ENCODE measurements around the gene MARS2. TPM values are rescaled to one million over a fixed set of nuclear protein-coding genes. Genes with fewer than 3 reads are reported as not detected.

MARS2 gene
- polyA plus RNA-seq, 1 of the 3 experiments (the other 2 are of a cell fraction) = 2.4 TPM

DNA sequence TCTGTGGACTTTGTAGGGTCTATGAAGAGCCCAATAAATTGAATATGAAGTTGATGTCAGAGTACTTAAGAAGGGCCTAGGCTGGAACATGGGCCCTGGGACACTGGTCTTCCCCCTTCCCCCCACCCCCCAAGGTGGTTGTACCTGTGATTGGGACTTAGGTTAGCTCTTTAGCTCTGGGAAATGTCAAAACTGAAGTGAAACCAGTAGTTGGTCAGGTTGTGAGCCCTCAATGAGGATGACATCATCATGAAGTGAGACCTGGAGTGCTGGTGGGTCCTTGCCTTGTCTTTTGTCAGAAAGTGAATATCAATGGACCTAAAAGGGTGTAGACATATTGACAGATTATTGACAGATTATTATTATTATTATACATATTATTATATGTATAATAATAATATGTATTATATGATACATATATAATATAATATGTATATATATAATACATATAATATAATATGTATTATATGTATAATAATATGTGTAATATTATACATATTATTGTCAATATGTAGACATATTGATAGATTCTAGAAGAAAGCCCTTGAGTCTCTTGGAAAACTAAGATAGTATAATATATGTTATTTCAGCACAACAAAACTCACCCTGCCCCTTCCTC is 5.4 kb downstream of the MARS2 start:
- no peak overlapping the region for H3K4me3 ChIP-seq (ENCODE audit: low read depth in 2 of 2, low read length in 1 of 2)
- H3K4me2 ChIP-seq = no peak overlapping the region
- no peaks in the 10 kb centered on the region for H3K27me3 ChIP-seq (ENCODE audit: insufficient read depth)
- no peaks in the 10 kb centered on the region for H3F3A ChIP-seq (replicated peaks; ENCODE audit: insufficient read depth)
- H3K9ac ChIP-seq = no peak overlapping the region
- H3K79me2 ChIP-seq (ENCODE audit: insufficient read depth) = peaks cover 42% of the 10 kb centered on the region
- H3K4me1 ChIP-seq (ENCODE audit: control insufficient read depth in 1 of 2, insufficient read depth in 2 of 2, low read depth in 1 of 2, low read length in 1 of 2) = peaks cover 8 to 18% of the 10 kb centered on the region in 2 experiments; a peak in 2 of 4 replicates
- H2AFZ ChIP-seq (ENCODE audit: low read depth) = no peak overlapping the region
- ChIA-PET POLR2A (no interaction called here), CTCF (no interaction called here)
- TF ChIP-seq ZBTB33 (IDR thresholded peaks at IDR 0.05; ENCODE audit: borderline replicate concordance, low read depth) (no peak), TAF1 (IDR thresholded peaks at IDR 0.05; ENCODE audit: borderline replicate concordance, low read depth, low read length) (no peak)
- H3K36me3 ChIP-seq (replicated peaks in 1 of 2; ENCODE audit: control insufficient read depth in 1 of 2, insufficient read depth in 2 of 2, low read length in 1 of 2) = peaks cover 0 to 26% of the 10 kb centered on the region in 2 experiments
- no peak for DNase-seq
- no peaks in the 10 kb centered on the region for H3K9me2 ChIP-seq
- no peak overlapping the region for H3K27ac ChIP-seq (ENCODE audit: low read depth in 2 of 2, low read length in 1 of 2)
- no peaks in the 10 kb centered on the region for H3K9me3 ChIP-seq
- 0 out of 2 replicates have a peak, but pooled peaks cover 5% of the 10 kb centered on the region for H4K20me1 ChIP-seq (ENCODE audit: insufficient read depth)

DNA sequence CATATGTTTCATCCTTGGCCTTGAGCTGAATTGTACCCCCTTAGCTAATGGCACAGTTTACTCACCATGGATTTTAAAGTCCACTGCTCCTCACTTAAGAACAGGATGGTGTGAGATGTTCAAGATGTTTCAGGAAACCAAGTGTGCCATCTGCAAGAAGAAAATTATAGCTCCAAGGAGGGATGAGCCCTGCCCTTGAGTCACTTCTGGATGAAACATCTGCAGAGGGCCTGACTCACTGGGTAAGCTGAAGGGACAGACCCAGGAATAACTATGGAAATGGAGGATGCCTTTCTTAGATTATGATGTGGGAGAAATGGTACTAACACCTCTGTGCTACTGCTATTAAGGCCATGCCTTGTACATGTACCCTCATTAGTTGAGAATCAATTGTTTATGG is 6.4 kb downstream of the MARS2 start:
- Histone ChIP-seq H3K9me2 (no peaks in the 10 kb centered on the region), H3K27me3 (ENCODE audit: insufficient read depth) (no peaks in the 10 kb centered on the region), H3K4me3 (ENCODE audit: low read depth in 2 of 2, low read length in 1 of 2) (no peak overlapping the region), H3F3A (replicated peaks; ENCODE audit: insufficient read depth) (no peaks in the 10 kb centered on the region), H3K4me1 (ENCODE audit: control insufficient read depth in 1 of 2, insufficient read depth in 2 of 2, low read depth in 1 of 2, low read length in 1 of 2) (peaks cover 8 to 10% of the 10 kb centered on the region in 2 experiments; a peak in 2 of 4 replicates), H3K9me3 (no peaks in the 10 kb centered on the region), H3K79me2 (ENCODE audit: insufficient read depth) (peaks cover 31% of the 10 kb centered on the region), H3K36me3 (replicated peaks in 1 of 2; ENCODE audit: control insufficient read depth in 1 of 2, insufficient read depth in 2 of 2, low read length in 1 of 2) (peaks cover 0 to 26% of the 10 kb centered on the region in 2 experiments), H3K4me2 (no peak overlapping the region), H2AFZ (ENCODE audit: low read depth) (no peak overlapping the region), H4K20me1 (ENCODE audit: insufficient read depth) (0 out of 2 replicates have a peak, but pooled peaks cover 4% of the 10 kb centered on the region), H3K27ac (ENCODE audit: low read depth in 2 of 2, low read length in 1 of 2) (no peak overlapping the region), H3K9ac (no peak overlapping the region)
- POLR2A ChIA-PET = interaction anchor here (0.6 kb wide), 1 partner anchor 17 kb away, joined by 3 read pairs; no protein-coding TSS in a partner anchor
- DNase-seq = no peak
- no peak for TF ChIP-seq ELF1 (IDR thresholded peaks at IDR 0.05)
- no peak for TF ChIP-seq FOXJ3 (CRISPR knock-in tag; IDR thresholded peaks at IDR 0.05)
- TF ChIP-seq RFX5 (IDR thresholded peaks at IDR 0.05; ENCODE audit: low read length) = no peak
- no peak for TF ChIP-seq JUND (IDR thresholded peaks at IDR 0.05)
- no peak for TF ChIP-seq SIN3A (IDR thresholded peaks at IDR 0.05; ENCODE audit: borderline replicate concordance, low read depth, low read length)
- TF ChIP-seq TCF12 (IDR thresholded peaks at IDR 0.05) = no peak
- CTCF ChIA-PET = no interaction called here

GRCh38 chr2:197713271-197713670 is 8.1 kb downstream of the MARS2 start:
- Histone ChIP-seq H3K36me3 (replicated peaks in 1 of 2; ENCODE audit: control insufficient read depth in 1 of 2, insufficient read depth in 2 of 2, low read length in 1 of 2) (peaks cover 0 to 26% of the 10 kb centered on the region in 2 experiments), H3K27me3 (ENCODE audit: insufficient read depth) (no peaks in the 10 kb centered on the region), H3K79me2 (ENCODE audit: insufficient read depth) (peaks cover 16% of the 10 kb centered on the region; the same call in 1 of the 2 replicates), H3F3A (replicated peaks; ENCODE audit: insufficient read depth) (no peaks in the 10 kb centered on the region), H3K27ac (ENCODE audit: low read depth in 2 of 2, low read length in 1 of 2) (no peak overlapping the region), H3K9me2 (no peaks in the 10 kb centered on the region), H4K20me1 (ENCODE audit: insufficient read depth) (no peaks in the 10 kb centered on the region), H3K9me3 (no peaks in the 10 kb centered on the region), H2AFZ (ENCODE audit: low read depth) (no peak overlapping the region), H3K4me3 (ENCODE audit: low read depth in 2 of 2, low read length in 1 of 2) (no peak overlapping the region), H3K9ac (no peak overlapping the region), H3K4me2 (no peak overlapping the region), H3K4me1 (ENCODE audit: control insufficient read depth in 1 of 2, insufficient read depth in 2 of 2, low read depth in 1 of 2, low read length in 1 of 2) (peaks cover 0 to 2% of the 10 kb centered on the region in 2 experiments; a peak in 2 of 4 replicates)
- TF ChIP-seq ZBTB33 (IDR thresholded peaks at IDR 0.05; ENCODE audit: borderline replicate concordance, low read depth) (no peak), GABPA (IDR thresholded peaks at IDR 0.05; ENCODE audit: low read depth) (no peak)
- ChIA-PET CTCF (no interaction called here), POLR2A (no interaction called here)
- no peak for DNase-seq
- 62% methylated on average over 3 of the region's 3 CpGs for WGBS (ENCODE audit: low lambda C conversion rate)

All from SK-N-SH (cell line).